ENCODE results near the gene ESPN.

The ESPN gene

GRCh38 chr1:6424619-6425593, at the start of gene ESPN:
ESPN (plus strand) TSS chr1:6424776; CDS start chr1:6424956, 180 bp downstream.
- TF ChIP-seq ZNF565 (CRISPR knock-in tag; conservative IDR thresholded peaks at IDR 0.05; ENCODE audit: low read depth) (no peak), ZNF70 (CRISPR knock-in tag; IDR thresholded peaks at IDR 0.05) (no peak), ZFP30 (CRISPR knock-in tag; IDR thresholded peaks at IDR 0.05) (no peak), TSHZ2 (CRISPR knock-in tag; IDR thresholded peaks at IDR 0.05) (no peak), ESRRG (CRISPR knock-in tag; IDR thresholded peaks at IDR 0.05) (no peak), BACH2 (CRISPR knock-in tag; IDR thresholded peaks at IDR 0.05; ENCODE audit: borderline replicate concordance) (no peak), CREB5 (CRISPR knock-in tag; IDR thresholded peaks at IDR 0.05; ENCODE audit: low read depth) (no peak), ARNTL (CRISPR knock-in tag; IDR thresholded peaks at IDR 0.05; ENCODE audit: borderline replicate concordance, low read depth) (no peak), ZFP3 (CRISPR knock-in tag; IDR thresholded peaks at IDR 0.05) (no peak), CSRNP3 (CRISPR knock-in tag; IDR thresholded peaks at IDR 0.05) (no peak)
- ATAC-seq: peak; percentile 25; the same call in 1 of the 3 replicates

- ATAC-seq: peak; percentile 82
- TF ChIP-seq BACH2 (CRISPR knock-in tag; IDR thresholded peaks at IDR 0.05; ENCODE audit: borderline replicate concordance) (no peak), ESRRG (CRISPR knock-in tag; IDR thresholded peaks at IDR 0.05) (no peak), CSDC2 (CRISPR knock-in tag; IDR thresholded peaks at IDR 0.05) (no peak), CREB5 (CRISPR knock-in tag; IDR thresholded peaks at IDR 0.05; ENCODE audit: low read depth) (no peak), ZFP30 (CRISPR knock-in tag; IDR thresholded peaks at IDR 0.05) (no peak), ZNF70 (CRISPR knock-in tag; IDR thresholded peaks at IDR 0.05) (no peak), CSRNP3 (CRISPR knock-in tag; IDR thresholded peaks at IDR 0.05) (no peak), SNAI2 (CRISPR knock-in tag; IDR thresholded peaks at IDR 0.05) (no peak), ISL1 (CRISPR knock-in tag; IDR thresholded peaks at IDR 0.05) (no peak)
Measured at GRCh38 chr1:6378096-6378746, 46.4 kb upstream of the ESPN start.

- no peak for ATAC-seq
- TF ChIP-seq PPARA (CRISPR knock-in tag; IDR thresholded peaks at IDR 0.05; ENCODE audit: borderline replicate concordance): no peak
- TF ChIP-seq ZNF565 (CRISPR knock-in tag; conservative IDR thresholded peaks at IDR 0.05; ENCODE audit: low read depth): no peak
- no peak for TF ChIP-seq ZFP3 (CRISPR knock-in tag; IDR thresholded peaks at IDR 0.05)
- TF ChIP-seq PATZ1 (CRISPR knock-in tag; IDR thresholded peaks at IDR 0.05; ENCODE audit: borderline replicate concordance): no peak
- TF ChIP-seq ZFP30 (CRISPR knock-in tag; IDR thresholded peaks at IDR 0.05): no peak
- TF ChIP-seq CREB5 (CRISPR knock-in tag; IDR thresholded peaks at IDR 0.05; ENCODE audit: low read depth): no peak
- no peak for TF ChIP-seq ISL1 (CRISPR knock-in tag; IDR thresholded peaks at IDR 0.05)
- TF ChIP-seq ESRRG (CRISPR knock-in tag; IDR thresholded peaks at IDR 0.05): no peak
- TF ChIP-seq CSRNP3 (CRISPR knock-in tag; IDR thresholded peaks at IDR 0.05): no peak
- TF ChIP-seq TSHZ2 (CRISPR knock-in tag; IDR thresholded peaks at IDR 0.05): no peak
Measured at GRCh38 chr1:6380037-6380436, 44.5 kb upstream of the ESPN start.
